Psoas muscle (tissue), 8 donors: ENCODE results near the gene DTD1. TPM values are rescaled to one million over a fixed set of nuclear protein-coding genes. Genes with fewer than 3 reads are reported as not detected.

ENCODE experiments used
- ATAC-seq, 4 donors: fragments of 200-7000 bp; cut with Tn5 transposase; one replicate each; pipeline ENCODE4 v1.9.1; 2020; ENCODE audit warnings: moderate library complexity in 3 of 4, mild to moderate bottlenecking in 2 of 4
- DNase-seq, 2 donors: peaks; one replicate each; pipeline ENCODE4 v3.0.0-alpha.2; 2020
- H3K27ac ChIP-seq: fragments of 200-600 bp; one replicate; pipeline ENCODE4 v1.8.0; 2022
- H3K27me3 ChIP-seq, 3 donors: fragments of 200-600 bp in 1 of 3; one replicate each; pipeline versions ENCODE4 v1.6.1 to v1.8.0; 2013 to 2022; ENCODE audit warnings: low read length in 2 of 3, mild to moderate bottlenecking in 2 of 3, moderate library complexity in 1 of 3; ENCODE audit not compliant: insufficient read depth in 3 of 3
- H3K36me3 ChIP-seq, 2 donors: fragments of 200-600 bp in 1 of 2; one replicate each; pipeline versions ENCODE4 v1.6.1 to v1.8.0; 2013 to 2022; ENCODE audit warnings: low read depth in 1 of 2, mild to moderate bottlenecking in 1 of 2, moderate library complexity in 1 of 2; ENCODE audit not compliant: insufficient read depth in 1 of 2
- H3K4me1 ChIP-seq: fragments of 200-600 bp; one replicate; pipeline ENCODE4 v1.8.0; 2022
- H3K4me3 ChIP-seq: fragments of 200-600 bp; one replicate; pipeline ENCODE4 v1.8.0; 2022; ENCODE audit warnings: mild to moderate bottlenecking
- H3K9me3 ChIP-seq: fragments of 200-600 bp; one replicate; pipeline ENCODE4 v1.8.0; 2022
- WGBS, 3 donors: extraction: QIAGEN DNeasy Blood & Tissue Kit; methylation state at CpG; one replicate each; pipeline versions ENCODE4 v1.1.6 to v1.1.7; 2013; 5-methylcytosine and 5-hydroxymethylcytosine counted together
- intact Hi-C, 2 donors: fragments of 100-400 bp; cut with DNase I; formaldehyde crosslinking; loops; one replicate each; pipeline versions ENCODE4 v1.11.0 to v1.14.2; 2022
- polyA plus RNA-seq, 3 donors: library from polyadenylated mRNA; stranded (reverse); fragments of 200-250 nt; gene quantifications; one replicate each; pipeline ENCODE4 v1.2.3, GENCODE V29; 2013
- total RNA-seq, 4 donors: library from RNA; stranded (reverse); fragmentation: NEBNext Ultra II Directional in 2 of 4; extraction: Animal tissue kit (Norgen Biotek cat#: 25700) in 2 of 4; gene quantifications; one replicate each; pipeline versions ENCODE4 v1.2.1 to v1.2.4, GENCODE V29; 2021 to 2023
- TF ChIP-seq, protein P1 (sequence below): fragments of 200-600 bp; IDR thresholded peaks from one replicate; pipeline ENCODE4 v1.8.0; 2022; ENCODE audit warnings: antibody characterized with exemption
- donor health status: healthy with polysubstance abuse.
- donor health status: DM: no; HTN: no; CAD: no; lungs with moderate emphysema.
- donor health status: Bipolar disorder and iron deficiency.
- donor health status: healthy.
- donor health status: DM: yes; HTN: yes; CAD: no.
- donor health status: DM: no; HTN: no; CAD: no.
- donor health status: DM: no; HTN: no; CAD: no.
- donor health status: DM: yes; HTN: yes; CAD: no.

The DTD1 gene
- total and polyA plus RNA-seq, 7 donors: 12.4 to 20.7 (median 18.2) TPM

DNA sequence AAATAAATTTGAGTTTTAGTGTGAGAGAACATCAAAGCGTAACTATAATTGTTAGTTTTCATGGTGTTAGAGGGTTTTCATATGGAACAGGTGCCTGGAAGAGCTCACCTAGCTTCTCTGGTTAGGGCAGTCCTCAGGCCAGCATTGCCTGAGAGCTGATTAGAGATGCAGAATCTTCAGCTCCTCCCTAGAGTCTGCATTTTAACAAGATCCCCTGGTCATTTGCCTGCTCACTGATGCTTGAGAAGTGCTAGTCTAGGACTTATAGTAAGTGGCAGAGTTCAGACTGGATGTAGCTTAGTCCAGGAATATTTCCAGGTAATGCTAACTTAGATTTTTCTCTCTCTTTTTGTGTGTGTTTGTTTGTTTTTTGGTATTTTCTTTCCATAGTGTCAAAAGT lies 42.3 kb upstream of the DTD1 start:
- Histone ChIP-seq H3K27me3 (no peaks in the 10 kb centered on the region), H3K4me3 (no peak overlapping the region), H3K36me3 (peaks cover 0 to 97% of the 10 kb centered on the region in 2 donors), H3K27ac (no peak overlapping the region), H3K4me1 (no peaks in the 10 kb centered on the region), H3K9me3 (no peaks in the 10 kb centered on the region)
- intact Hi-C loops: no loop called here
- TF ChIP-seq, protein P1, sequence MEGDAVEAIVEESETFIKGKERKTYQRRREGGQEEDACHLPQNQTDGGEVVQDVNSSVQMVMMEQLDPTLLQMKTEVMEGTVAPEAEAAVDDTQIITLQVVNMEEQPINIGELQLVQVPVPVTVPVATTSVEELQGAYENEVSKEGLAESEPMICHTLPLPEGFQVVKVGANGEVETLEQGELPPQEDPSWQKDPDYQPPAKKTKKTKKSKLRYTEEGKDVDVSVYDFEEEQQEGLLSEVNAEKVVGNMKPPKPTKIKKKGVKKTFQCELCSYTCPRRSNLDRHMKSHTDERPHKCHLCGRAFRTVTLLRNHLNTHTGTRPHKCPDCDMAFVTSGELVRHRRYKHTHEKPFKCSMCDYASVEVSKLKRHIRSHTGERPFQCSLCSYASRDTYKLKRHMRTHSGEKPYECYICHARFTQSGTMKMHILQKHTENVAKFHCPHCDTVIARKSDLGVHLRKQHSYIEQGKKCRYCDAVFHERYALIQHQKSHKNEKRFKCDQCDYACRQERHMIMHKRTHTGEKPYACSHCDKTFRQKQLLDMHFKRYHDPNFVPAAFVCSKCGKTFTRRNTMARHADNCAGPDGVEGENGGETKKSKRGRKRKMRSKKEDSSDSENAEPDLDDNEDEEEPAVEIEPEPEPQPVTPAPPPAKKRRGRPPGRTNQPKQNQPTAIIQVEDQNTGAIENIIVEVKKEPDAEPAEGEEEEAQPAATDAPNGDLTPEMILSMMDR: no peak
- 97 to 100% (median 100%) methylated on average over 1 of the region's 1 CpG for WGBS, 3 donors
- ATAC-seq (no peak), DNase-seq (no peak)

DNA sequence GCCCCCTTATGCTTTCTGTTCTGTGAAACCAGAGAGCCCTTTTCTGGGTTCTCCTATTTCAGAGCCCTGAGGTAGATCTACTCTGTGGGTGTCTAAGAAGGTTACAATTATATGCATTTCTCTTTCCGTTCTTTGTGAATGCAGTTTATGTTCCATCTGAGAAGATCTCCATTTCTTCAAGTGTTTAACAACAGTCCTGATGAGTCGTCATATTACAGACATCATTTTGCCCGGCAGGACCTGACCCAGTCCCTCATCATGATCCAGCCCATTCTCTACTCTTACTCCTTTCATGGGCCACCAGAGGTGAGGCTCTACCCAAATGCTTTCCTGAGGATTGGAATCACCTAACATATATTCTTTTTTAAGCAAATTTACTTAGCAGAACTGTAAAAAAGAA lies 39.4 kb upstream of the DTD1 start:
- intact Hi-C loops: no loop called here
- no peaks in the 10 kb centered on the region for H3K9me3 ChIP-seq
- DNase-seq (no peak), ATAC-seq (no peak)
- H3K36me3 ChIP-seq: peaks cover 0 to 97% of the 10 kb centered on the region in 2 donors
- 91 to 96% (median 96%) methylated on average over 3 of the region's 3 CpGs for WGBS, 3 donors
- no peak overlapping the region for H3K4me3 ChIP-seq
- no peaks in the 10 kb centered on the region for H3K4me1 ChIP-seq
- H3K27ac ChIP-seq: no peak overlapping the region
- TF ChIP-seq, protein P1: no peak
- no peaks in the 10 kb centered on the region for H3K27me3 ChIP-seq

DNA sequence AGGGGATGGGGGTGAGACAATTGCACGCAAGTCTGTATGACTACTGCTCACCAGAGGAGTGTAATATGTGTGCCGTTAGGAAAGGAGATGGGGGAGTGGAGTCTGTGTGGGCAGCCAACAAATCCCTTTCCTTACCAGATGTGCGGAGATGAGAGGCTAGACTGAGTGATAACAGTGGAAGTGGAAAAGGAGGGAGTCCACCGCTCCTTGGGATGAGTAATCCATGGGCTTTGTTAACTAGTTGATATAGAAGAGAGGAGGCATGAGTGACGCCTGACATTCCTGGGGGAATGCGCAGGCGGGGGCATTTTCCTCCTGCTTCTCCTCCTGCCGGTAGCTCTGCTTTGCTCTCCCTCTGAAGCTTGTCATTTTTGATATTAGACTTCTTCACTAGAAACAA lies 34.1 kb upstream of the DTD1 start:
- peaks cover 0 to 97% of the 10 kb centered on the region in 2 donors for H3K36me3 ChIP-seq
- intact Hi-C loops: no loop called here
- TF ChIP-seq, protein P1: no peak

DNA sequence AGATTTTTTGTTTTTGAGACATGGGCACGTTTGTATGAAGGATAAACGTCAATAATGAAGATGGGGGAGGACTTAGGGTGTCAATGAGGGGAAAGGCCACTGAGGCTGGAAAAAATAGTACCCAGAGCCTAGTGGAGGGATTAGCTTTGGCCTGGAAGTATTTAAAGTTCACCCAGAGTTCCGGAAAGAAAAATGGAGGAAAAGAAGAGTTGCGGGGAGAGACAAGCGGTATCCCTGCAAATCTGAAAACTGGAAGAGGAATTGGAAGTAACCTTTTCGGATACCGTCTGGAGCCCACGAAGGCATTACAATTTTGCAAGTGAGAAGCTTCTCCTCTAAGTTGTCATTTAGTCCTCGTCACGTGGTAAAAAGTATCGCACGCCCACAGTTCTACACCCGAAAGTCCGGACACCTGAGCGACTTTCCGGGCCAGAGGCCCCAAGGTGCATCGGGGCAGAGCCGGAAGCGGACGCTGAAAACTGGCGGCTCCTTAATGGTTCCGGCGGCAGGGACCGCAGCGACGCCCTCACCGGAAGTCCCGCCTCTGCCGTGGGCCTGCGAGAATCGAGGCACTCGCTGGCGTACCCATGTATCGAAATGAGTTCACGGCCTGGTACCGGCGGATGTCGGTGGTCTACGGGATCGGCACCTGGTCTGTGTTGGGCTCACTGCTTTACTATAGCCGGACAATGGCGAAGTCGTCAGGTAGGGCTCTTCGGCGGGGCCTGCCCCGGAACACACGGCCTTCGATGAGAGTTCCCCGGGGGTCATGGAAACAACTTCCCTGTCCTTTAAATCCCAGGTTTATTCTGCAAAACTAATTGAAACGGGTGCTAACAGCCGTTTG lies 20.7 kb upstream of the DTD1 start, which contains the start of gene SMIM26:
Gene SMIM26, plus strand, starts transcription at position 541 of the 847 bp plus-strand sequence. Its CDS starts 47 bp downstream, at position 588.
- Histone ChIP-seq H3K9me3 (no peaks in the 10 kb centered on the region), H3K4me3 (peak within 1 kb of the TSS; percentile 95), H3K27ac (peak within 1 kb of the TSS; percentile 87), H3K4me1 (peaks cover 6% of the 10 kb centered on the region), H3K36me3 (peaks cover 6 to 44% of the 10 kb centered on the region in 2 donors), H3K27me3 (no peaks in the 10 kb centered on the region)
- DNase-seq (peak; percentile 95 to 97), ATAC-seq (peak; percentile 99 to 100 (median 100))
- 1% methylated on average over 51 of the region's 51 CpGs for WGBS, 3 donors
- TF ChIP-seq, protein P1: no peak
- intact Hi-C loops: loop anchor here in 1 of 2 donors (5.0 kb wide), 1 partner anchor 60 kb away; the partner anchor contains the start of gene SEC23B

More for the DNA sequence above, 34.1 kb upstream of the DTD1 start:
- ATAC-seq (no peak), DNase-seq (no peak)
- Histone ChIP-seq H3K4me1 (no peaks in the 10 kb centered on the region), H3K27me3 (no peaks in the 10 kb centered on the region), H3K4me3 (no peak overlapping the region), H3K9me3 (no peaks in the 10 kb centered on the region), H3K27ac (no peak overlapping the region)
- 94 to 97% (median 96%) methylated on average over 8 of the region's 8 CpGs for WGBS, 3 donors
